ENCODE data around the gene TRPV4. TPM values are rescaled to one million over a fixed set of nuclear protein-coding genes. Genes with fewer than 3 reads are reported as not detected.
"Not testable (repeated sequence)": the region's sequence is repeated elsewhere in the genome, so short reads cannot be mapped to it uniquely, and the experiment has no call there.

TRPV4 gene
- total RNA-seq, 2 donors from 2014 or later, result 5.2 to 6.3 TPM

GRCh38 chr12:109860977-109861376, 27.8 kb upstream of the TRPV4 start:
- no peak for DNase-seq

GRCh38 chr12:109858764-109859163, 25.6 kb upstream of the TRPV4 start:
- no peak for TF ChIP-seq POLR2A (IDR thresholded peaks at IDR 0.05)
- TF ChIP-seq, protein P1, sequence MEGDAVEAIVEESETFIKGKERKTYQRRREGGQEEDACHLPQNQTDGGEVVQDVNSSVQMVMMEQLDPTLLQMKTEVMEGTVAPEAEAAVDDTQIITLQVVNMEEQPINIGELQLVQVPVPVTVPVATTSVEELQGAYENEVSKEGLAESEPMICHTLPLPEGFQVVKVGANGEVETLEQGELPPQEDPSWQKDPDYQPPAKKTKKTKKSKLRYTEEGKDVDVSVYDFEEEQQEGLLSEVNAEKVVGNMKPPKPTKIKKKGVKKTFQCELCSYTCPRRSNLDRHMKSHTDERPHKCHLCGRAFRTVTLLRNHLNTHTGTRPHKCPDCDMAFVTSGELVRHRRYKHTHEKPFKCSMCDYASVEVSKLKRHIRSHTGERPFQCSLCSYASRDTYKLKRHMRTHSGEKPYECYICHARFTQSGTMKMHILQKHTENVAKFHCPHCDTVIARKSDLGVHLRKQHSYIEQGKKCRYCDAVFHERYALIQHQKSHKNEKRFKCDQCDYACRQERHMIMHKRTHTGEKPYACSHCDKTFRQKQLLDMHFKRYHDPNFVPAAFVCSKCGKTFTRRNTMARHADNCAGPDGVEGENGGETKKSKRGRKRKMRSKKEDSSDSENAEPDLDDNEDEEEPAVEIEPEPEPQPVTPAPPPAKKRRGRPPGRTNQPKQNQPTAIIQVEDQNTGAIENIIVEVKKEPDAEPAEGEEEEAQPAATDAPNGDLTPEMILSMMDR (IDR thresholded peaks at IDR 0.05), result no peak
- peaks cover 0 to 13% of the 10 kb centered on the region in 2 donors for H3K36me3 ChIP-seq (replicated peaks in 1 of 2; ENCODE audit: insufficient read depth in 1 of 2, low read depth in 2 of 2)
- ATAC-seq, result no peak

More at GRCh38 chr12:109860977-109861376, 27.8 kb upstream of the TRPV4 start:
- H3K4me3 ChIP-seq, result no peak overlapping the region
- intact Hi-C loops (cut with DNase I), result no loop called here
- peaks cover 0 to 10% of the 10 kb centered on the region in 2 donors for H3K36me3 ChIP-seq (replicated peaks in 1 of 2; ENCODE audit: insufficient read depth in 1 of 2, low read depth in 2 of 2)
- no peaks in the 10 kb centered on the region for H3K9me3 ChIP-seq
- ATAC-seq, result no peak
- 96 to 98% methylated on average over 4 to 5 of the region's 5 CpGs for WGBS, 2 donors
- peaks cover 28% of the 10 kb centered on the region for H3K4me1 ChIP-seq
- H3K27me3 ChIP-seq, result no peaks in the 10 kb centered on the region
- no peak for TF ChIP-seq POLR2A (IDR thresholded peaks at IDR 0.05)
- TF ChIP-seq, protein P1 (IDR thresholded peaks at IDR 0.05), result no peak
- H3K27ac ChIP-seq, result no peak overlapping the region

GRCh38 chr12:109857715-109858114, 24.5 kb upstream of the TRPV4 start:
- TF ChIP-seq, protein P1 (IDR thresholded peaks at IDR 0.05), result no peak
- no peak for TF ChIP-seq POLR2A (IDR thresholded peaks at IDR 0.05)
- Histone ChIP-seq H3K36me3 (replicated peaks in 1 of 2; ENCODE audit: insufficient read depth in 1 of 2, low read depth in 2 of 2) (peaks cover 0 to 13% of the 10 kb centered on the region in 2 donors), H3K4me3 (no peak overlapping the region), H3K27me3 (no peaks in the 10 kb centered on the region), H3K4me1 (peaks cover 6% of the 10 kb centered on the region), H3K27ac (no peak overlapping the region), H3K9me3 (no peaks in the 10 kb centered on the region)
- intact Hi-C loops (cut with DNase I), result loop anchor here (10.0 kb wide), 1 partner anchor 283 kb away; the partner anchor contains the start of genes MMAB and MVK
- ATAC-seq (no peak), DNase-seq (no peak)
- 85 to 92% methylated on average over 5 to 6 of the region's 6 CpGs for WGBS, 2 donors

More at GRCh38 chr12:109858764-109859163, 25.6 kb upstream of the TRPV4 start:
- WGBS, 2 donors, result 89 to 90% methylated on average over 5 of the region's 5 CpGs
- Histone ChIP-seq H3K9me3 (no peaks in the 10 kb centered on the region), H3K4me1 (peaks cover 7% of the 10 kb centered on the region), H3K27ac (no peak overlapping the region), H3K4me3 (no peak overlapping the region), H3K27me3 (no peaks in the 10 kb centered on the region)
- no peak for DNase-seq
- intact Hi-C loops (cut with DNase I), result loop anchor here (10.0 kb wide), 1 partner anchor 284 kb away; the partner anchor contains the start of genes MMAB and MVK

- 89 to 100% methylated on average over 2 to 13 of the region's 14 CpGs for WGBS, 2 donors
- ATAC-seq, result no peak
- intact Hi-C loops (cut with DNase I), result loop anchor here (10.0 kb wide), 1 partner anchor 281 kb away; the partner anchor contains the start of genes MMAB and MVK
- Histone ChIP-seq H3K27me3 (no peaks in the 10 kb centered on the region), H3K36me3 (replicated peaks in 1 of 2; ENCODE audit: insufficient read depth in 1 of 2, low read depth in 2 of 2) (peaks cover 0 to 13% of the 10 kb centered on the region in 2 donors), H3K4me1 (peaks cover 6% of the 10 kb centered on the region), H3K9me3 (no peaks in the 10 kb centered on the region), H3K27ac (no peak overlapping the region), H3K4me3 (no peak overlapping the region)
- TF ChIP-seq, protein P1 (IDR thresholded peaks at IDR 0.05), result no peak
- no peak for TF ChIP-seq POLR2A (IDR thresholded peaks at IDR 0.05)
- no peak for DNase-seq
Measured at GRCh38 chr12:109855377-109855776, 22.2 kb upstream of the TRPV4 start.

DNA sequence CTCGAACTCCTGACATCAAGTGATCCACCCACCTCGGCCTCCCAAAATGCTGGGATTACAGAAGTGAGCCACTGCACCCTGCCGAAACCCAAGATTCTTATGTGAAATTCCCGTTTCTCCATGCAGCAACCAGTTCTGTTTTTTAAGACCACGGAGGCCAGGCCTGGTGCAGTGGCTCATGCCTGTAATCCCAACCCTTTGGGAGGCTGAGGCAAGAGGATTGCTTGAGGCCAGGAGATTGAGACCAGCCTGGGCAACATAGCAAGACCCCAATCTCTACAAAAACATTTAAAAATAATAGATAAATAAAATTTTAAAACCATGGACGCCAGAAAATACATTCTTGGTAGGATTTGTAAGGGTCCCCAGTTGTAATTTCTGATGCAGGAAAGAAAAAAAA, 17.3 kb upstream of the TRPV4 start:
- not testable (repeated sequence) for DNase-seq; H3K4me3 ChIP-seq; H3K27me3 ChIP-seq; H3K9me3 ChIP-seq; ATAC-seq; H3K36me3 ChIP-seq (replicated peaks in 1 of 2; ENCODE audit: insufficient read depth in 1 of 2, low read depth in 2 of 2); H3K4me1 ChIP-seq; H3K27ac ChIP-seq
- intact Hi-C loops (cut with DNase I), result loop anchor here (5.0 to 10.0 kb wide), 2 partner anchors 47 to 276 kb away; partner anchors contain the start of genes MMAB and MVK
- 83 to 89% methylated on average over 5 to 6 of the region's 6 CpGs for WGBS, 2 donors

Measured in body of pancreas (tissue), 4 donors.